Cardiac fibroblast (primary cell): Measurements from ENCODE around the gene AATK.

Experiments used
- DNase-seq, 2 donors: peaks; one replicate each; pipeline versions ENCODE4 v3.0.0 to v3.0.0-alpha.2; 2010; ENCODE audit warnings: low read depth in 2 of 2
- H3K4me3 ChIP-seq, 2 donors: replicated peaks in 1 of 2; 1 replicate in 1 of 2; 2 replicates in 1 of 2; pipeline ENCODE4 v1.5.1; 2011; ENCODE audit warnings: low read depth in 2 of 2, low read length in 2 of 2, mild to moderate bottlenecking in 2 of 2, moderate library complexity in 1 of 2
- CTCF ChIP-seq: IDR thresholded peaks from one replicate; pipeline ENCODE4 v1.5.1; 2011; ENCODE audit warnings: low read depth, mild to moderate bottlenecking, low read length, inconsistent platforms

The AATK gene

DNA sequence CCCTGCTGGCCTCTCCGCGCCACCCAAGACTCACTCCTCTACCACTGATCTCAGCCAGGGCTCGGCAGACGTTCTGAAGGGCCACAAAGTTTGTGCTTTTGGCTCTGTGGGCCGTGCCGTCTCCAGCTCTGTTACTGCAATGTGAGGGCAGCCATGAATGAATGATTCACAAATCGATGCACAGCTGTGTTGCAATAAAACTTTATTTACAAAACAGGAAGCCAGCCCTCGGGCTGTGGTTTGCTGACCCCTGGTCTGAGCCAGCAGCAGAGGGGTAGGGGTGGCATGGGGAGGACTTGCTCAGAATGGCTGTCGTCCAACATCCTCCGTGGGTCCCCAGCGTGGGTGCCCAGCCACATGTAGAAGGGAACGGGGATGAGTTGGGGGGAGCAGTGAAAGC lies 63.7 kb downstream of the AATK start:
- no peak for DNase-seq
- TF ChIP-seq CTCF: no peak
- H3K4me3 ChIP-seq: no peak overlapping the region

GRCh38 chr17:81101614-81102306 lies 64.3 kb downstream of the AATK start:
- TF ChIP-seq CTCF: peak; percentile 100
- DNase-seq: peak; percentile 73 to 81
- H3K4me3 ChIP-seq: no peak overlapping the region

DNA sequence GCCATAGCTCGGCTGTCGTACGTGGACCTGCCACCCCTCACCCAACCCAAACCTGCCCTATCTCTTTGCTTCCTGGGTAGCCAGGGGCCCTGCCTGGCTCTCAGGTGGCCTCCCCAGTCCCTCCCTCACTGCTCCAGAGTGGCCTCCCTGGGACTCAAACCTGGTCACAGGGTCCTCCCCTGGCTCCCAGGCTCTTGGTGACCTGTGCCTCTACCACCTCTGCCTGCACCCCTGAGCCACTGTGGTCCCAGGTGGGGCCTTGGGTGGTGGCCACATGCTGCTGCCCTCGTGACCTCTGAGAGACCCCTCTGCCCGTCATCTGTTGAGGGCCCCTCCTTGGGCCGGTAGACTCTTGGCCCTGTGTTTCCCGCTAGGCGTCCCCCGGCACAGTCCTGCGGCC lies 65.4 kb downstream of the AATK start:
- no peak for TF ChIP-seq CTCF
- DNase-seq: no peak
- H3K4me3 ChIP-seq: no peak overlapping the region

DNA sequence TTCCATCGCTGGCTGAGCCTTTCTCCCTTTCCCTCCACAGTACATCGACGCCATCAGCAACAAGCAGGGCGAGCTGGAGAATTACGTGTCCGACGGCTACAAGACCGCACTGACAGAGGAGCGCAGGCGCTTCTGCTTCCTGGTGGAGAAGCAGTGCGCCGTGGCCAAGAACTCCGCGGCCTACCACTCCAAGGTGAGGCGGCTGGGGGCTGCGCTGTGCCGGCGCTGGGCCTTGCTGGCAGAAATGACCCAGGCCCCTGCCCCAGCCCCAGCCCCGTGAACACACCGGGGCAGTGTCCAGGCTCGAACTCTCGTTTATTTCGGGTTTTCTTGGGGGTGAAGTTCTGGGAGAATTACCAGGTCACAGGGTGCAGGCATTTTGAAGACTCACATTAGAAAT lies 66.1 kb downstream of the AATK start:
- TF ChIP-seq CTCF: no peak
- DNase-seq: no peak
- H3K4me3 ChIP-seq: no peak overlapping the region

DNA sequence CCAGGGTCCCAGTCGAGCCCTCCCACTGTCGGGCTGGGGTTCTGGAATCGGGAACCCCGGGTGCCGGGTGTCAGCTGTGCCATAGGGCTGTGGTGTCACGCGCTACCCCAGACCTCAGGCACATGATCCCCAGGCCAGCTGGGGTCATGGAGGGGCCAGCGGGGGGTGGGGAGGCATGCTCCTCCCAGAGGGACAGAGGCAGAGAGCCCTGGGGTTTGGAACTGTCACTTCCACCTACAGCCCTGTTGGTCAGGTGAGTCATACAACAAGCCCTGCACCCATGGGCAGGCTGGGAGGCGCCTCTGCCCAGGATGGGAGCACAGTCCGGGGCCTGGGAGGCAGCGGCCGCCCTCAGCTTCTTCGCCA lies 68.1 kb downstream of the AATK start:
- peak in 1 of 2 donors; percentile 14 for DNase-seq
- no peak for TF ChIP-seq CTCF
- peak overlapping the region; percentile 8 to 33 for H3K4me3 ChIP-seq

DNA sequence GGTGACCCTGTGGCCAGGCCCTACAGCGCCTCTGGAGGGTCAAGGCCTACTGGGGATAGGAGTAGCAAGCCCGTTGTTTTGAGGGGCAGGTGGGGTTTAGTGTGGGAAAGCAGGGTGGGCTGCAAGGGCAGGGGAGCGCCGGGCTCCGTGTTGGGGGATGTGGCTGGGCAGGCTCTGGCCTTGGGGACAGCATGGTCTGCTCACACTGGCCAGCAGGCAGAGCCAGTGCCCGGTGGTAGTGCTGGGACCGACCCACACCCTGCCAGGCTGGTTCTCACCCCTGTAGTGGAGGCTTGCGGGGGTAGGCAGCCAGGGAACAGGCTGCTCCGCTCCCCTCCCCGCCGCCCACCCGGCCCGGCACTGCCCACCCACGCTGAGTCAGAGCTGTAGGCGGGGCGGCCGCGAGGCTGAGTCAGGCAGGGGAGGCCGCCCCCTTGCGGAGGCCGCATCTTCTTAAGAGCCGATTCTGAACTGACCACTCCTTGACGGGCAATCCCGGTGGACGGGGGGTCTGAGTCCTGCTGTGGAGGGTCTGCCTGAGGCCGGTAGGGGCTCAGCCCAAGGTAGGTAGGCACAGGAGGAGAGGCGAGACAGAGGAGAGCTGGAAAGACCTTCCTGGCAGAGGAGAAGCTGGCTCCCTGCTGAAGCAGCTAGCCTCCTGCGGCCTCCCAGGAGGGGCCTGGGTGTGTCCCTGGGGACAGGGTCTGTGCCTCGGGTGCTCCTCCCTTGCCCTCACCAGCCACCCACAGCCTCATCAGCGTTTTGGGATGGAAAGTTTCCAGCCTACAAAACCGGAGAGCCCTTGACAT lies 68.7 kb downstream of the AATK start:
- peak; percentile 83 to 87 for DNase-seq
- H3K4me3 ChIP-seq: peak overlapping the region; percentile 8 to 33

More for the DNA sequence above, 68.7 kb downstream of the AATK start:
- peak; percentile 57 for TF ChIP-seq CTCF
